ENCODE data around the gene ATR.
A peak's percentile ranks its signal among the peaks of the same experiment; 100 is the strongest.
"Not testable (repeated sequence)": the region's sequence is repeated elsewhere in the genome, so short reads cannot be mapped to it uniquely, and the experiment has no call there.

The ATR gene

GRCh38 chr3:142580061-142580423 lies 1.5 kb upstream of the ATR start:
- Histone ChIP-seq H3K9ac (ENCODE audit: insufficient read length) (no peak overlapping the region), H3K9me3 (ENCODE audit: low read depth, low read length) (no peaks in the 10 kb centered on the region), H3K4me3 (no peak overlapping the region), H3K27ac (no peak overlapping the region), H3K36me3 (ENCODE audit: insufficient read depth, low read length) (0 out of 2 replicates have a peak, but pooled peaks cover 4% of the 10 kb centered on the region)
- TF ChIP-seq POLR2AphosphoS5 (IDR thresholded peaks at IDR 0.05; ENCODE audit: borderline replicate concordance, low read depth, low read length) (no peak), EZH2 (IDR thresholded peaks at IDR 0.05) (no peak), FOXP2 (optimal IDR thresholded peaks at IDR 0.05; ENCODE audit: control extremely low read depth, extremely low read length, insufficient read depth) (no peak)
- no peak for DNase-seq (ENCODE audit: low read depth, low spot score)

- Histone ChIP-seq H3K36me3 (ENCODE audit: insufficient read depth, low read length) (peaks cover 12% of the 10 kb centered on the region), H3K4me3 (peak overlapping the region; percentile 81), H3K9me3 (ENCODE audit: low read depth, low read length) (no peaks in the 10 kb centered on the region), H3K27ac (peak overlapping the region; percentile 15; the same call in 1 of the 2 replicates), H3K9ac (ENCODE audit: insufficient read length) (peak overlapping the region; percentile 93)
- no peak for TF ChIP-seq POLR2AphosphoS5 (IDR thresholded peaks at IDR 0.05; ENCODE audit: borderline replicate concordance, low read depth, low read length)
- no peak for TF ChIP-seq FOXP2 (optimal IDR thresholded peaks at IDR 0.05; ENCODE audit: control extremely low read depth, extremely low read length, insufficient read depth)
- TF ChIP-seq EZH2 (IDR thresholded peaks at IDR 0.05) = no peak
- no peak for DNase-seq (ENCODE audit: low read depth, low spot score)
Measured at GRCh38 chr3:142577696-142578328, 721 bp downstream of the ATR start.

- no peaks in the 10 kb centered on the region for H3K9me3 ChIP-seq (ENCODE audit: low read depth, low read length)
- TF ChIP-seq FOXP2 (optimal IDR thresholded peaks at IDR 0.05; ENCODE audit: control extremely low read depth, extremely low read length, insufficient read depth) (no peak), POLR2AphosphoS5 (IDR thresholded peaks at IDR 0.05; ENCODE audit: borderline replicate concordance, low read depth, low read length) (no peak), EZH2 (IDR thresholded peaks at IDR 0.05) (no peak)
- H3K27ac ChIP-seq = no peak overlapping the region
- peaks cover 12% of the 10 kb centered on the region for H3K36me3 ChIP-seq (ENCODE audit: insufficient read depth, low read length)
- peak overlapping the region; percentile 81 for H3K4me3 ChIP-seq
- DNase-seq (ENCODE audit: low read depth, low spot score) = no peak
- H3K9ac ChIP-seq (ENCODE audit: insufficient read length) = peak overlapping the region; percentile 93
Measured at GRCh38 chr3:142576792-142577191, 1.7 kb downstream of the ATR start.

GRCh38 chr3:142574665-142575064 lies 3.9 kb downstream of the ATR start:
- TF ChIP-seq EZH2 (IDR thresholded peaks at IDR 0.05) = no peak
- TF ChIP-seq FOXP2 (optimal IDR thresholded peaks at IDR 0.05; ENCODE audit: control extremely low read depth, extremely low read length, insufficient read depth) = no peak
- no peak for TF ChIP-seq POLR2AphosphoS5 (IDR thresholded peaks at IDR 0.05; ENCODE audit: borderline replicate concordance, low read depth, low read length)

GRCh38 chr3:142574223-142574622 lies 4.3 kb downstream of the ATR start:
- DNase-seq (ENCODE audit: low read depth, low spot score); H3K27ac ChIP-seq; H3K4me3 ChIP-seq; H3K9me3 ChIP-seq (ENCODE audit: low read depth, low read length); H3K9ac ChIP-seq (ENCODE audit: insufficient read length): not testable (repeated sequence)
- H3K36me3 ChIP-seq (ENCODE audit: insufficient read depth, low read length) = peaks cover 17% of the 10 kb centered on the region

More at GRCh38 chr3:142574665-142575064, 3.9 kb downstream of the ATR start:
- Histone ChIP-seq H3K9ac (ENCODE audit: insufficient read length) (no peak overlapping the region), H3K9me3 (ENCODE audit: low read depth, low read length) (no peaks in the 10 kb centered on the region), H3K27ac (no peak overlapping the region), H3K36me3 (ENCODE audit: insufficient read depth, low read length) (peaks cover 17% of the 10 kb centered on the region), H3K4me3 (no peak overlapping the region)
- DNase-seq (ENCODE audit: low read depth, low spot score) = no peak

- not testable (repeated sequence) for DNase-seq (ENCODE audit: low read depth, low spot score); H3K27ac ChIP-seq; H3K4me3 ChIP-seq; H3K9me3 ChIP-seq (ENCODE audit: low read depth, low read length); H3K9ac ChIP-seq (ENCODE audit: insufficient read length)
- H3K36me3 ChIP-seq (ENCODE audit: insufficient read depth, low read length) = peaks cover 37% of the 10 kb centered on the region
Measured at GRCh38 chr3:142569422-142569821, 9.1 kb downstream of the ATR start.

- TF ChIP-seq POLR2AphosphoS5 (IDR thresholded peaks at IDR 0.05; ENCODE audit: borderline replicate concordance, low read depth, low read length) (no peak), EZH2 (IDR thresholded peaks at IDR 0.05) (no peak), FOXP2 (optimal IDR thresholded peaks at IDR 0.05; ENCODE audit: control extremely low read depth, extremely low read length, insufficient read depth) (no peak)
- no peak for DNase-seq (ENCODE audit: low read depth, low spot score)
- Histone ChIP-seq H3K36me3 (ENCODE audit: insufficient read depth, low read length) (peaks cover 40% of the 10 kb centered on the region), H3K9ac (ENCODE audit: insufficient read length) (no peak overlapping the region), H3K9me3 (ENCODE audit: low read depth, low read length) (no peaks in the 10 kb centered on the region), H3K27ac (no peak overlapping the region), H3K4me3 (no peak overlapping the region)
Measured at GRCh38 chr3:142568393-142569017, 10.0 kb downstream of the ATR start.

- H3K27ac ChIP-seq = no peak overlapping the region
- no peak for DNase-seq (ENCODE audit: low read depth, low spot score)
- H3K4me3 ChIP-seq = no peak overlapping the region
- no peak overlapping the region for H3K9ac ChIP-seq (ENCODE audit: insufficient read length)
- H3K9me3 ChIP-seq (ENCODE audit: low read depth, low read length) = no peaks in the 10 kb centered on the region
- H3K36me3 ChIP-seq (ENCODE audit: insufficient read depth, low read length) = peaks cover 55% of the 10 kb centered on the region
- TF ChIP-seq EZH2 (IDR thresholded peaks at IDR 0.05) (no peak), POLR2AphosphoS5 (IDR thresholded peaks at IDR 0.05; ENCODE audit: borderline replicate concordance, low read depth, low read length) (no peak), FOXP2 (optimal IDR thresholded peaks at IDR 0.05; ENCODE audit: control extremely low read depth, extremely low read length, insufficient read depth) (no peak)
Measured at GRCh38 chr3:142566096-142566495, 12.4 kb downstream of the ATR start.

- Histone ChIP-seq H3K27ac (no peak overlapping the region), H3K9me3 (ENCODE audit: low read depth, low read length) (no peaks in the 10 kb centered on the region), H3K9ac (ENCODE audit: insufficient read length) (no peak overlapping the region), H3K4me3 (no peak overlapping the region), H3K36me3 (ENCODE audit: insufficient read depth, low read length) (peaks cover 73% of the 10 kb centered on the region)
- no peak for DNase-seq (ENCODE audit: low read depth, low spot score)
- TF ChIP-seq POLR2AphosphoS5 (IDR thresholded peaks at IDR 0.05; ENCODE audit: borderline replicate concordance, low read depth, low read length) = no peak
- no peak for TF ChIP-seq FOXP2 (optimal IDR thresholded peaks at IDR 0.05; ENCODE audit: control extremely low read depth, extremely low read length, insufficient read depth)
- TF ChIP-seq EZH2 (IDR thresholded peaks at IDR 0.05) = no peak
Measured at GRCh38 chr3:142563496-142563997, 15.0 kb downstream of the ATR start.

Measured in SK-N-MC (cell line).